OCI-LY7 (cell line): Measurements from ENCODE around the gene FGFBP1. TPM values are rescaled to one million over a fixed set of nuclear protein-coding genes. Genes with fewer than 3 reads are reported as not detected.

Experiments
- BruUV-seq: library from RNA; stranded (reverse); fragments of 400-500 nt; replicated peaks from 2 replicates; lab custom pipeline; 2021; lab: Mats Ljungman, UMichigan
- CTCF ChIA-PET: fragments of 300-600 bp; sonication (Branson Sonifier 250); formaldehyde crosslinking; loops from one replicate; lab custom pipeline; 2022; ENCODE audit warnings: antibody characterized with exemption; ENCODE audit not compliant: unreplicated experiment; lab: Charles Lee
- POLR2A ChIA-PET: fragments of 300-600 bp; sonication (Branson Sonifier 250); formaldehyde crosslinking; loops from one replicate; lab custom pipeline; 2022; ENCODE audit warnings: antibody characterized with exemption; lab: Charles Lee
- DNase-seq: peaks from one replicate; pipeline ENCODE4 v3.0.0-alpha.2; 2015; ENCODE audit warnings: low spot score
- H2AFZ ChIP-seq: fragments of 200-600 bp; sonication (generic), shearing (Covaris generic); 2 replicates; pipeline ENCODE4 v1.6.1; 2014; ENCODE audit warnings: mild to moderate bottlenecking, antibody characterized with exemption, low read length, moderate library complexity
- H3K27ac ChIP-seq: fragments of 200-600 bp; sonication (generic); 2 replicates; pipeline ENCODE4 v1.5.1; 2014; ENCODE audit warnings: mixed run types, low read depth, mild to moderate bottlenecking, moderate library complexity, low read length, inconsistent platforms; ENCODE audit not compliant: poor library complexity, severe bottlenecking
- H3K36me3 ChIP-seq: fragments of 200-600 bp; sonication (generic); 2 replicates; pipeline ENCODE4 v1.6.1; 2014; ENCODE audit warnings: mild to moderate bottlenecking, antibody characterized with exemption, low read length, moderate library complexity, mixed read lengths; ENCODE audit not compliant: insufficient read depth
- H3K4me1 ChIP-seq: fragments of 200-600 bp; sonication (generic); 2 replicates; pipeline ENCODE4 v1.5.1; 2014; ENCODE audit warnings: mild to moderate bottlenecking, low read length; ENCODE audit not compliant: insufficient read depth, poor library complexity, severe bottlenecking
- H3K4me2 ChIP-seq: fragments of 200-600 bp; sonication (generic); 2 replicates; pipeline ENCODE4 v1.6.1; 2014; ENCODE audit warnings: mild to moderate bottlenecking, low read length
- H3K4me3 ChIP-seq: fragments of 200-600 bp; sonication (generic); 2 replicates; pipeline ENCODE4 v1.5.1; 2014; ENCODE audit warnings: mild to moderate bottlenecking, low read depth, low read length; ENCODE audit not compliant: poor library complexity, severe bottlenecking
- H3K79me2 ChIP-seq: fragments of 200-600 bp; sonication (generic); 2 replicates; pipeline ENCODE4 v1.6.1; 2016; ENCODE audit warnings: low read depth, mild to moderate bottlenecking, low read length, moderate library complexity, mixed read lengths; ENCODE audit not compliant: insufficient read depth
- H3K9me2 ChIP-seq: fragments of 200-600 bp; sonication (generic); 2 replicates; pipeline ENCODE4 v1.6.1; 2016; ENCODE audit warnings: mild to moderate bottlenecking, low read length, mixed read lengths; ENCODE audit not compliant: insufficient read depth
- H3K9me3 ChIP-seq: fragments of 200-600 bp; sonication (generic); 2 replicates; pipeline ENCODE4 v1.6.1; 2014; ENCODE audit warnings: mild to moderate bottlenecking, mixed run types, low read length, mixed read lengths
- H4K20me1 ChIP-seq: fragments of 200-600 bp; sonication (generic); 2 replicates; pipeline ENCODE4 v1.6.1; 2014; ENCODE audit warnings: mild to moderate bottlenecking, antibody characterized with exemption, low read length, moderate library complexity, mixed read lengths; ENCODE audit not compliant: insufficient read depth
- EZH2phosphoT487 ChIP-seq: fragments of 200-600 bp; sonication (generic); IDR thresholded peaks from 2 replicates; pipeline ENCODE4 v1.6.1; 2018; ENCODE audit warnings: low read depth, borderline replicate concordance, mild to moderate bottlenecking, mixed run types, antibody characterized with exemption, low read length, moderate library complexity, mixed read lengths
- intact Hi-C: fragments of 100-400 bp; cut with micrococcal nuclease; formaldehyde crosslinking; loops from one replicate; pipeline ENCODE4 v1.10.0; 2022; ENCODE audit not compliant: unreplicated experiment
- total RNA-seq, 2 experiments: library from RNA; depleted of rRNA in 1 of 2; stranded (reverse); fragments of >200 nt in 1 of 2; shearing (Covaris generic) in 1 of 2; gene quantifications; 2 replicates each; pipeline ENCODE4 v1.2.3, GENCODE V29; 2014 to 2022
- TF ChIP-seq, protein P1 (sequence below): fragments of 200-600 bp; sonication (generic); conservative IDR thresholded peaks from 2 replicates; pipeline ENCODE4 v1.5.1; 2014; ENCODE audit warnings: mild to moderate bottlenecking, antibody characterized with exemption, low read length, moderate library complexity, mixed read lengths

Gene FGFBP1
- total RNA-seq, 2 experiments from 2014 or later = not detected

DNA sequence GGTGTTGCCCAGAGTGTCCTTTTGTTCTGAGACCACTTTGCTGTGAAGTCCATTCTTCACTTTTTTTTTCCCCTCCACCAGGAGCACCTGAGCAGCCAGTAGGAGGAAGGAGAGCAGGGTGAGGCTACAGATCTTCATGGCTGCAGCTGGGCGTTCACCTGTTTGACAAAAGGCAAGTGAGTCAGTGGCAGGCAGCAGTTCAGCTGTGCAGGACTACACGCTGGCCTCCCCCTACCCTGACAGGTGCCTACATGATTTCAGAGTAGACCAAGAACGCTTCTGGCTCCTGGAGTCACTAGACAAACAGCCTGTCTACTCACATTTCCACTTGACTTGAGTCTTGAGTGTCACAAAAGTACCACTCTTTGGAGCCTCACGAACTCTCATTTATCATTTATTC is 2.0 kb downstream of the FGFBP1 start:
- Histone ChIP-seq H3K27ac (no peak overlapping the region), H3K79me2 (no peaks in the 10 kb centered on the region), H3K9me2 (no peaks in the 10 kb centered on the region), H2AFZ (no peak overlapping the region), H4K20me1 (no peaks in the 10 kb centered on the region), H3K4me2 (no peak overlapping the region), H3K36me3 (no peaks in the 10 kb centered on the region), H3K9me3 (no peaks in the 10 kb centered on the region), H3K4me1 (no peaks in the 10 kb centered on the region), H3K4me3 (no peak overlapping the region)
- no peak for DNase-seq
- intact Hi-C loops = no loop called here
- ChIA-PET POLR2A (no interaction called here), CTCF (no interaction called here)
- BruUV-seq = no TSS peak
- no peak for TF ChIP-seq EZH2phosphoT487
- TF ChIP-seq, protein P1, sequence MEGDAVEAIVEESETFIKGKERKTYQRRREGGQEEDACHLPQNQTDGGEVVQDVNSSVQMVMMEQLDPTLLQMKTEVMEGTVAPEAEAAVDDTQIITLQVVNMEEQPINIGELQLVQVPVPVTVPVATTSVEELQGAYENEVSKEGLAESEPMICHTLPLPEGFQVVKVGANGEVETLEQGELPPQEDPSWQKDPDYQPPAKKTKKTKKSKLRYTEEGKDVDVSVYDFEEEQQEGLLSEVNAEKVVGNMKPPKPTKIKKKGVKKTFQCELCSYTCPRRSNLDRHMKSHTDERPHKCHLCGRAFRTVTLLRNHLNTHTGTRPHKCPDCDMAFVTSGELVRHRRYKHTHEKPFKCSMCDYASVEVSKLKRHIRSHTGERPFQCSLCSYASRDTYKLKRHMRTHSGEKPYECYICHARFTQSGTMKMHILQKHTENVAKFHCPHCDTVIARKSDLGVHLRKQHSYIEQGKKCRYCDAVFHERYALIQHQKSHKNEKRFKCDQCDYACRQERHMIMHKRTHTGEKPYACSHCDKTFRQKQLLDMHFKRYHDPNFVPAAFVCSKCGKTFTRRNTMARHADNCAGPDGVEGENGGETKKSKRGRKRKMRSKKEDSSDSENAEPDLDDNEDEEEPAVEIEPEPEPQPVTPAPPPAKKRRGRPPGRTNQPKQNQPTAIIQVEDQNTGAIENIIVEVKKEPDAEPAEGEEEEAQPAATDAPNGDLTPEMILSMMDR = no peak

DNA sequence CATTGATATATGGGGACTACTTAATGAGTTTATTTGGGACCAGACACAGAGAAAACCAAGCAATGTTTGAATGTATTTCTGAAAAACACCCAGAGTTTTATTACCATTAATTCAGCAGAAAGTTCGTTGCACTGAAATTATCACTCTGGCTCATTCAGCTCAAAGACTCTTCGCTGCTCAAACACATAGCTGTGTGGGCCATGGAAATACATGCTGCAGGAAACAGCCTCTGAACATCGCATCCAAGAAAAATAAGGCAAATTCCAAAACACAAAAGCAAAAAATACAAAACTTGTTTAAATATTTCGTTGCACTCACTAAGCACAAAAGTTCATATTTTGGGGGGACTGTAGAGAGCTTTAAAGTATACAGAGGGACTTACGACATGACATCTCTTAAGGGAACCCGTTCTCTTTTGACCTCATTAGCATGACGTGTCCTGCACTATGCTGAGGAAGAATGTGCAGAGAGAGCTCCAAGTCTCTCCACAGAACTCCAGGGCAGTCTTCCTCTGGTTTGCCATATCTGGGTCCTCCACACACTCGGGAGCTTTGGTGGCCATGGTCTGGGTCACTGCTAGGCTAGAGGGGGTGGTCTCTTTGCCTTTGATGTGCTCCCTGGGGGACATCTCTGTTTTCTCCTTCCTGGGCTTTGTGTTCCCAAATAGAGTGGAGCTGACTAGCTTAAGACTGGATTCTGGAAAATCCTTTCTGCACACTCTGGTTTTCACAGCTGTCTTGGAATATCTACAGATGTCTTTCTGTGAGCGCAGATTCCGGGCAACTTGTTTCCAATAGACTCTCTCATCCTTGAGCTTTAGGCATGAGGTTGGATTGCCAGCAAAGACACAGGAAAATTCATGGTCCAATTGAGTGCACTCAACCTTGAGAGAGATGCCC is 2.8 kb downstream of the FGFBP1 start:
- no TSS peak for BruUV-seq
- CTCF ChIA-PET = no interaction called here
- POLR2A ChIA-PET = interaction anchor here (0.7 kb wide), 1 partner anchor 382 kb away, joined by 3 read pairs; no protein-coding TSS in a partner anchor

More for the DNA sequence above, 2.8 kb downstream of the FGFBP1 start:
- no peaks in the 10 kb centered on the region for H3K9me3 ChIP-seq
- H3K27ac ChIP-seq = no peak overlapping the region
- DNase-seq = no peak
- H3K36me3 ChIP-seq = no peaks in the 10 kb centered on the region
- H3K9me2 ChIP-seq = no peaks in the 10 kb centered on the region
- no peaks in the 10 kb centered on the region for H4K20me1 ChIP-seq
- H3K4me2 ChIP-seq = no peak overlapping the region
- intact Hi-C loops = no loop called here
- H3K79me2 ChIP-seq = no peaks in the 10 kb centered on the region
- H2AFZ ChIP-seq = no peak overlapping the region
- no peak overlapping the region for H3K4me3 ChIP-seq
- H3K4me1 ChIP-seq = no peaks in the 10 kb centered on the region
- TF ChIP-seq, protein P1 = no peak
- no peak for TF ChIP-seq EZH2phosphoT487
